HG03457 (cell line): Measurements from ENCODE around the gene STXBP5.

Source experiments
- ATAC-seq: cut with Tn5 transposase; IDR thresholded peaks from one replicate; pipeline ENCODE4 v1.9.1; 2021; ENCODE audit warnings: moderate number of reproducible peaks; ENCODE audit not compliant: unreplicated experiment

Gene STXBP5

GRCh38 chr6:147177286-147177685 lies 26.9 kb upstream of the STXBP5 start:
- no peak for ATAC-seq

GRCh38 chr6:147178355-147178754 lies 25.9 kb upstream of the STXBP5 start:
- ATAC-seq, result no peak

GRCh38 chr6:147179809-147180208 lies 24.4 kb upstream of the STXBP5 start:
- ATAC-seq, result no peak

GRCh38 chr6:147180926-147181325 lies 23.3 kb upstream of the STXBP5 start:
- ATAC-seq, result no peak

- no peak for ATAC-seq
Observed at GRCh38 chr6:147184379-147184778, 19.8 kb upstream of the STXBP5 start.

- no peak for ATAC-seq
Observed at GRCh38 chr6:147185216-147185615, 19.0 kb upstream of the STXBP5 start.

- ATAC-seq, result no peak
Observed at GRCh38 chr6:147190556-147190955, 13.7 kb upstream of the STXBP5 start.

GRCh38 chr6:147192278-147192911 lies 11.8 kb upstream of the STXBP5 start:
- ATAC-seq, result no peak

- no peak for ATAC-seq
Observed at GRCh38 chr6:147194652-147195411, 9.4 kb upstream of the STXBP5 start.

- no peak for ATAC-seq
Observed at GRCh38 chr6:147195510-147195909, 8.7 kb upstream of the STXBP5 start.

GRCh38 chr6:147195987-147196386 lies 8.2 kb upstream of the STXBP5 start:
- no peak for ATAC-seq

GRCh38 chr6:147200711-147201110 lies 3.5 kb upstream of the STXBP5 start:
- no peak for ATAC-seq

GRCh38 chr6:147201885-147202515 lies 2.2 kb upstream of the STXBP5 start:
- ATAC-seq, result no peak

GRCh38 chr6:147202516-147203310 lies 1.5 kb upstream of the STXBP5 start:
- peak; percentile 78 for ATAC-seq

GRCh38 chr6:147203311-147204059 lies 732 bp upstream of the STXBP5 start:
- ATAC-seq, result peak; percentile 48

- no peak for ATAC-seq
Observed at GRCh38 chr6:147204843-147205311, 660 bp downstream of the STXBP5 start.

GRCh38 chr6:147205690-147206600 lies 1.7 kb downstream of the STXBP5 start:
- no peak for ATAC-seq

- ATAC-seq, result no peak
Observed at GRCh38 chr6:147207351-147207750, 3.1 kb downstream of the STXBP5 start.
